OCI-M2 (cell line): ENCODE measurements around the gene KISS1.

Experiments used
- DNase-seq: peaks from one replicate; lab custom pipeline; 2025; ENCODE audit not compliant: unreplicated experiment; lab: John Stamatoyannopoulos, UW

KISS1 gene

GRCh38 chr1:204192589-204193352, 3.5 kb downstream of the KISS1 start:
- DNase-seq, result no peak

- no peak for DNase-seq
Measured at GRCh38 chr1:204192046-204192445, 4.2 kb downstream of the KISS1 start.

- no peak for DNase-seq
Measured at GRCh38 chr1:204191456-204191855, 4.8 kb downstream of the KISS1 start.

- no peak for DNase-seq
Measured at GRCh38 chr1:204190212-204191211, 5.8 kb downstream of the KISS1 start.

GRCh38 chr1:204188959-204189639, 7.2 kb downstream of the KISS1 start:
- no peak for DNase-seq

- no peak for DNase-seq
Measured at GRCh38 chr1:204186597-204186996, 9.7 kb downstream of the KISS1 start.

GRCh38 chr1:204181116-204181515, 15.2 kb downstream of the KISS1 start:
- no peak for DNase-seq

GRCh38 chr1:204180133-204180532, 16.2 kb downstream of the KISS1 start:
- no peak for DNase-seq

GRCh38 chr1:204178487-204179281, 17.6 kb downstream of the KISS1 start:
- DNase-seq, result no peak

GRCh38 chr1:204177133-204177532, 19.2 kb downstream of the KISS1 start:
- peak; percentile 83 for DNase-seq

- no peak for DNase-seq
Measured at GRCh38 chr1:204176049-204176448, 20.2 kb downstream of the KISS1 start.

GRCh38 chr1:204174958-204175357, 21.3 kb downstream of the KISS1 start:
- no peak for DNase-seq

- no peak for DNase-seq
Measured at GRCh38 chr1:204172404-204173029, 23.8 kb downstream of the KISS1 start.

- no peak for DNase-seq
Measured at GRCh38 chr1:204171751-204172178, 24.5 kb downstream of the KISS1 start.

- no peak for DNase-seq
Measured at GRCh38 chr1:204170494-204171155, 25.7 kb downstream of the KISS1 start.

GRCh38 chr1:204169858-204170257, 26.4 kb downstream of the KISS1 start:
- DNase-seq, result no peak

- DNase-seq, result no peak
Measured at GRCh38 chr1:204167730-204168129, 28.6 kb downstream of the KISS1 start.

GRCh38 chr1:204166219-204166618, 30.1 kb downstream of the KISS1 start, which contains the start of gene REN:
REN (minus strand) TSS chr1:204166337; CDS start chr1:204166293, 44 bp downstream.
- no peak for DNase-seq

GRCh38 chr1:204162494-204163074, 33.7 kb downstream of the KISS1 start:
- DNase-seq, result peak; percentile 32
